ENCODE results near the gene LYZ.

LYZ gene

DNA sequence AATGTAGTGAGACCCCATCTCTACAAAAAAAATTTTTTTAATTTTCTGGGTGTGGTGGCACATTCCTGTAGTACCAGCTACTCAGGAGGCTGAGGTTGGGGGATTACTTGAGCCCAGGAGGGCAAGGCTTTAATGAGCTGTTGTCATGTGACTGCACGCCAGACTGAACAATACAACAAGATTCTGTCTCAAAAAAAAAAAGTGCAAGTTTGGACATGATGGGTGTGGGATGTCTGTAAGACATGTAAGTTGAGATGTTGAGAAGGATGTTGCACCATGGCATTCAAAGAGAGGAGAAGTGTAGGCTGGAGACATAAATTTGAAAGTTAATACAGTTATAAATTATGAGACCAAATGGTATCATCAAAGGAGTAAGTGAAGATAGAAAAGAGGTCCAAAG is 34.9 kb downstream of the LYZ start:
- no peak for DNase-seq (ENCODE audit: low read depth in 2 of 3, low spot score in 1 of 3)

GRCh38 chr12:69385038-69385437 is 36.9 kb downstream of the LYZ start:
- DNase-seq (ENCODE audit: low read depth in 2 of 3, low spot score in 1 of 3), result no peak

GRCh38 chr12:69386921-69387320 is 38.7 kb downstream of the LYZ start:
- DNase-seq (ENCODE audit: low read depth in 2 of 3, low spot score in 1 of 3), result no peak

DNA sequence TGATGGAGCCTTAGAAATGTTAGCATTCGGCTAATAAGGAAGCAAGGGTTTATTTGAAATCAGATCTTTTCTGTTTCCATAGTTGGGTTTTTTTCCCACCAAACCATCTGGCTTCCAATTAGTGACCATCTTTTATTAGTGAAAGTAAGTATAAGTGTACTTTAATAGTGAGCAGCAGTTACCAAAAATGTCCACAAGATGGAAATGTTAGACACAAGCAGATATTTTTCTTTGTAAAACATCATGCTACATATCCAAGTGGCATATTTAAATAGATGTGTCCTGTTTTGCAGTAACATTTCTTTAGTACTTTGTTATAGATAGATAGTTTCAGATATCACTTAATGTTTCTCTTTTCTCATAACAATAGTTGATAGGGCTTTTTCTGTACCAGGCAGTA is 40.2 kb downstream of the LYZ start:
- no peak for DNase-seq (ENCODE audit: low read depth in 2 of 3, low spot score in 1 of 3)

DNA sequence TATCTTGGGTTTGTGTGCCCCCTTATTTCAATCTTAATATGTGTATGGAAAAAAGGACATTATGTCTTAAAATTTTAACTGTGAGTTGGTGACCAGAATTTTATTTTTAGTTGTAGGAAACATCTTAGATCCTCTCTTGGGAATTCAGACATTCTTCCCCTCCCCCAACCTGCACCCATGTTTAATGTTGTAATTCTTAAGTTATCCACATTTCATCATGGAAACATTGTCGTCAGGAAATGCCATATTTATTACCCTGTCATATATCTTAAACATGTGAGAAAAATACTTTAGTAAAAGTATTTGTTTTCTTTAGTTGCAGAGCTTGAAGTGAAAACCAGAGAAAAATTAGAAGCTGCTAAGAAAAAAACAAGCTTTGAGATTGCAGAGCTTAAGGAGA is 41.6 kb downstream of the LYZ start:
- DNase-seq (ENCODE audit: low read depth in 2 of 3, low spot score in 1 of 3), result no peak

GRCh38 chr12:69392179-69392928 is 44.2 kb downstream of the LYZ start:
- no peak for DNase-seq (ENCODE audit: low read depth in 2 of 3, low spot score in 1 of 3)

DNA sequence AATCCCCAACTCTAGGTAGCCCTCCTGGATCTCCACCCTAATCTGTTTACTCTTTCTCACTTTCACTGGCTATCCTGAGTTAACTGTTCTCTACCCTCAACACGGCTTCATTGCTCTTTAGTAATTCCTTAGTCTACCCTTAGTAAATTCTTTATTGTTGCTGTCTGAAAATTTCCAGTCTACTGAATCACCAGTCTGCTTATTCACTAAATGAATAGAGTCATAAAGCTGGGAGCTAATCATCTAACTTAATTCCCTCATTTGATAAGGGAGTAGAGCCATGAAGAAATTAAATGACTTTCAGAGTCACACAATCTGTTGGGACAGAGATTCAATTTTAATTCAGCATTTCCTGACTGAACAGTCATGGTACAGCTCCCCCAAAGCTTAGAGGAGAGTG is 47.9 kb downstream of the LYZ start:
- no peak for DNase-seq (ENCODE audit: low read depth in 2 of 3, low spot score in 1 of 3)

DNA sequence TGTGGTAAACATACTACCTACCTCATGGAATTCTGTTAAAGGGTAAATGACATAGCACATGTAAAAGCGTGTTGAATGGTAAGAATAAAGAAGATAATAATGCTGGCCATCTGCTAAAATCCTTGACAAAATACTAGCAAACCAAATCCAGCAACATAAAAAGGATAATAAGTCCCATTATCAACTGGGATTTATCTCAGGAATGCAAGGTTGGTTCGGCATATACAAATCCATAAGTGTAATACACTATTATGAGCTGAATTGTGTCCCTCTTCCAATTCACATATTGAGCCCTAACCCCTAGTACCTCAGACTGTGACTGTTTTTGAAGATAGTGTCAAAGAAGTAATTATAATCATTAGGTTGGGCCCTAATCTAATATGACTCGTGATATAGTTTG is 48.8 kb downstream of the LYZ start:
- DNase-seq (ENCODE audit: low read depth in 2 of 3, low spot score in 1 of 3), result no peak

DNA sequence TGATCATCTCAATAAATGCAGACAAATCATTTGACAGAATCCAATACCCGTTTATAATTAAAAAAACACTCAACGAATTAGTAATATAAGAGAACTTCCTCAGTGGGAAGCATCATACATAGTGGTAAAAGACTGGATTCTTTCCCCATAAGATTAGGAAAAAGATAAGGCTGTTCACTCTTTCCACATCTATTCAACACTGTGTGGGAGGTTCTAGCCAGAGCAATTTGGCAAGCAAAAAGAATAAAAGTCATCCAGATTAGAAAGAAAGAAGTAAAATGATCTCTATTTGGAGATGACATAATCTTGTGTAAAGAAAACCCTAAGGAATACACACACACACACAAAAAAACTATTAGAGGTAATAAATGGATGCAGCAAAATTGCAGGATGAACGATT is 49.8 kb downstream of the LYZ start:
- DNase-seq (ENCODE audit: low read depth in 2 of 3, low spot score in 1 of 3), result no peak

GRCh38 chr12:69401940-69402339 is 53.8 kb downstream of the LYZ start:
- no peak for DNase-seq (ENCODE audit: low read depth in 2 of 3, low spot score in 1 of 3)

Measured in stimulated activated CD4-positive, alpha-beta T cell treated with anti-CD3 and anti-CD28 coated beads, Interleukin-12 subunit alpha, Interleukin-12 subunit beta, amount 100 ng/mL, for 48 hours (primary cell).